HEK293T (cell line): ENCODE measurements around the gene RHD.

ENCODE experiments used
- ELF4 ChIP-seq: fragments of 450-650 bp; IDR thresholded peaks from 2 replicates; pipeline ENCODE4 v1.6.1; 2017; ENCODE audit warnings: antibody characterized with exemption
- TARDBP ChIP-seq: fragments of 450-650 bp; IDR thresholded peaks from 2 replicates; pipeline ENCODE4 v1.6.1; 2016

DNA sequence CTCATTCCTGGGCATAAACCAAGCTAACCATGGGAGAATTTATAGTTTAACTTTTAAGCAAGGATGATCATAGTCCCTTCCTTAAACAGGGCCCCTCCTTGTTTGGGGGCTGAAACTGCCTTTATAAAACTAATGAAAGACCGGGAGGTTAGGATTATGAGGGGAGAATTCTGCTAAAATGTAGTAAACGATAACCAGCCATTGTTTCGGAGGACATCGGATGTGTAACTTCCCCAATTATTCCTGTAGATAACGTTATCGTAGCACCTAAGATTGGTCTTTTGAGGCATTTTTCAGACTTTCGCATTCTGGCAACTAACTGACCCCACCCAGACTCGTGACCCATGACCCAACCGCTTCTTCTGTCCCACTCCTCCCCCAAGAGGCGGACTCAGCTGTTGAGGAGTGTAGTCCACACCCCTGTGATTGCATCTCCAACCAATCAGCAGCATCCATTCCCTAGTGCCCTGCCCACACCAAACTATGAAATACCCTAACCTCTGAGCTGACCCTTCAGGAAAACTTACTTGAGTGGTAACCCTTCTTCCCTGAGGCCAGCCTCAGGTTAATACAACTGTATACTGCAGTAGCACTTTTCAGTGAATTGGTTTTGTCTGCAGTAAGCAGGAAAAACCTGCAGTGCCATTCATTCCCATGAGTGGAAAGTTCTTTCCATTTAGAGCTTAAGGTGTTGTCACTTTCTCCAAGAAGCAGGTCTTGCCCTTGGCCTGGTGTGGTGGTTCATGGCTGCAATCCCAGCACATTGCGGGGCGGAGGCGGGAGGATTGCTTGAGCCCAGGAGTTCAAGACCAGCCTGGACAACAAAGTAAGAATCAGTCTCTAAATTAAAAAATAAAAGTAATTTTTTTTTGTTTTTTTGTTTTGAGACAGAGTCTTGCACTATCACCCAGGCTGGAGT is 39.2 kb upstream of the RHD start:
- TF ChIP-seq TARDBP (no peak), ELF4 (no peak)
